ENCODE results near the gene ZMYM1.
"Not testable (repeated sequence)": the region's sequence is repeated elsewhere in the genome, so short reads cannot be mapped to it uniquely, and the experiment has no call there.

ZMYM1 gene

DNA sequence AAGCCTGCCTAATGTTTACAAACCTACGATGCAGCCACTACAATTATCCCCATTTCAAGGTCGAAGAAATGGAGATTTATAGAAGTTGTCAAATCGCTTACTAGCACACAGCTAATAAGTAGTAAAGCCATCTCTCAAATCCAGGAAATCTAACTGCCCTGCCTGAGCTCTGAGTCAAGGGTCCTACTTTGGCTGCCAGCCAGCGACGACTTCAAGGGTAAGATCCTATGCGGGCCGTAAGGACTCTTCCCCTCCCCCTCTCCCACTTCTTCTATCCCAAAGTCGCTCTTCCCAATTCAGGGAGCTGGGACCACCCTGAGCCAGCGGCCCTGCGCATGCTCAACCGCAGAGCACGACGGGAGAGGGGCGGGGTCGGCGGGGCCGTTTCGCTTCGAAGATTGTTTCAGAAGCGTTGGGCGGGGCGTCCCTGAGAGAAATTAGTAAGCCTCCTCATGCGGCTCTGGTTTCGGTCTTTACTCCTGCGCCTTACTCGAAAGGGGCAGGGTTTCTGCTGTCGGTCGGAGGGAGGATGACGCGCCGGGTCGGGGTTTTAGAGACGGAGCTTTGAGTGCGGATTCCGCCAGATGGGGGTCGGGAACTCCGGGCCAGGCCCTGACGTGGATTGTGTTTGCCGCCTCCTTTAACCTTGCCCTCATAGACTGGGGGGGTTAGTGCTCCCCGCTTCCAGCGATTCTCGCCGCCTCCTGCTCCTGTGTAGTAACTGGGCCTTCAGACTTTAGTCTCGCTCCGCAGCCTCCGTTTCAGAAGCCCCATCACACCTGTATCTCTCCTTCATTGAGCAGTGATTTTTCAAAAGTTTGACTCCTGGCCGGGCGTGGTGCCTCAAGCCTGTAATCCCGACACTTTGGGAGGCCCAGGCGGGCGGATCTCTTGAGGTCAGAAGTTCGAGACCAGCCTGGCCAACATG lies at the start of gene ZMYM1:
Gene ZMYM1, plus strand, starts transcription at position 383 of the 928 bp plus-strand sequence. CDS start 14,603 bp downstream, outside the sequence.
- peak; percentile 92 for DNase-seq (ENCODE audit: low spot score)

DNA sequence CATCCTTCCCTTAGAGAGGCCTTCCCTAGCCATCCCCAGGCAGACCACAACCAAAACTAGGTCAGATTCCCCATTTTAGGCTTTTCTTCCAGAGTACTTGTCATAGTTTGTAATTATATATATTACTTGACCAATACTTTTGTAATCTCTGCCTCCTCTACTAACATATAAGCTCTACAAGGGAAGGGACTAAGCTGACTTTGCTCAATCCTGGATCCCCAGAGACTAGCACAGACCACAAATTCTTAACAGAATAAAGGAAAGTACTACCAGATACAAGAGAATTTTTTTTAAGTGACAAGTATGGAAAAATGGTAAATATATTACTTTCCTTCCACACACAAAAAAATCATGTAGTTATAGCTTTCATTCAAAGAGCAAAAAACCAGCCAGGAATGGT lies 49.4 kb upstream of the ZMYM1 start:
- no peak for DNase-seq (ENCODE audit: low spot score)

DNA sequence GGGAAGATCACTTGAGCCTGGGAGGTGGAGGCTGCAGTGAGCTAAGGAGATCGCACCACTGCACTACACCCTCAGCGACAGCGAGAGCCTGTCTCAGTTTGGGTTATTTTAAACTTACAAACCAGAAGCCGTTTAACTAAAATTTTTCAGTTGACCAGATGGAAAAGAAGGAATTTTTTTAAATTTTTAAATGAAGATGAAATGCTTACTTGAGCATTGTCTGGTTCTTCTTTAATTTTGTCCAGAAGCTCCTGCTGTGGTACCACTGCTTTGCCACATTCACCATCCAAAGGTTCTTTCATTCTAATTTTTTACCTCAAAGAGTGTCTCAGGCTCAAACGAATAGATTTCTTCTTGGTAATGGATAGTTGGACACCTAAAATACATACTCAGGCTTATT lies 48.8 kb upstream of the ZMYM1 start:
- DNase-seq (ENCODE audit: low spot score), result no peak

DNA sequence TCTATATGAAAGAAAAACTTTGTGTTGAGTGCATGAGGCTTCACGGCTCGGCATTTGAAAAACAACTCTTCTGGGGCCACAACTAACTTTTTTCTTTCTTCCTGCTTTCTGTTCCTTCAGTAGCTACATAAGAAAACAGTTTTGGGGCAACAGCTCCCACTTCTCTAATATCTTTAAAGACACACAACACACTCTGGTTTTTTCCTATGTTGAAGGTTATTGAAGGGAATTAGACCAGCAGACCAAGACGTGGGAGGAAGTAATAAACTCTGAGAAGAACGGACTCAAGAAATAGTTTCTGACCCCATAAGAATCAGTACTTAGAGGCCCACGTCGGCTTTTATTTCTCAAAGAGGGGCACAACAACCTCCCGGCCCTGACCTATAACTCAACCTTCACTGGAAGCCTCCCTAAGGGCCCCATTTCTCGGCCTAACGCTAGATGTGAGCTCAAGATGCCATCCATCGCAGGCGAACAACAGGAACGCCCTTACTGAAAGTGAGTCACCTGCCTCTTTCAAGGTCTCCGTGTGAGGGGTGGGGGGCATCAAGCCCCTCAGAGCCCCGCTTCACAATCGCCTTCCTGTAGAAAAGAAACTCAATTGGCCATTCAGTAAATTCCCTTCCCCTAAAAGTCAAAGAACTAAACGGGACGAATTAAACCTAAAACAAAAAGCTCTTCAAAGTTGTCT lies 48.3 kb upstream of the ZMYM1 start:
- no peak for DNase-seq (ENCODE audit: low spot score)

DNA sequence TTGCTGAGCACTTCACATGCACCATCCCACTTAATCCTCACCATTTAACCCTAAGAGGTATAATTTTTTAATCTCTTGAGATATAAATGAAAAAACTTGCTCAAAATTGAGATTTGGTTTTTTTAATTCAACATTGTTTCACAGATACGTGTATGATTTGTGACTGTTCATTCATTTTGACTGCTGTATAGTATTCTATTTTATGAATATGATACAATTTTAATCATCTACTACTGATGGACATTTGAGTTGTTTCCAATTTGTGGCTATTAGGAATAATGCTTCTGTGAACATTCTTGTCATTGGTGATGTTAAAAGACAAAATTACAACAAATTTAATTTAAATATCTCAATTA lies 46.8 kb upstream of the ZMYM1 start:
- no peak for DNase-seq (ENCODE audit: low spot score)

DNA sequence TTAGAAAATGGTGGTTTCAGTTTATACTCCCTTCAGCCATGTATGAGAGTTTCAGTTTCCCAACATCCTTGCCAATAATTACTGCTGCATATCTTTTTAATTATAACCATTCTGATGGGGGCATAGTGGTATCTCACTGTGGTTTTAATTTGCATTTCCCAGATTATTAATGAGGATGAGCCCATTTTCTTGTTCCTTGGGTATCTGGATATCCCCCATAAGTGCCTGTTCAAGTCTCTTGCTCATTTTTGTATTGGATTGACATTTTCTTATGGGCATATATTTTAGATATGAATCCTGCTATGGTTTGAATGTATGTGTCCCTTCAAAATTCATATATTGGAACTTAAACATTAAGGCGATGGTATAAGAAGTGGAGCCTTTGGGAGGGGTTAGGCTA lies 45.8 kb upstream of the ZMYM1 start:
- no peak for DNase-seq (ENCODE audit: low spot score)

DNA sequence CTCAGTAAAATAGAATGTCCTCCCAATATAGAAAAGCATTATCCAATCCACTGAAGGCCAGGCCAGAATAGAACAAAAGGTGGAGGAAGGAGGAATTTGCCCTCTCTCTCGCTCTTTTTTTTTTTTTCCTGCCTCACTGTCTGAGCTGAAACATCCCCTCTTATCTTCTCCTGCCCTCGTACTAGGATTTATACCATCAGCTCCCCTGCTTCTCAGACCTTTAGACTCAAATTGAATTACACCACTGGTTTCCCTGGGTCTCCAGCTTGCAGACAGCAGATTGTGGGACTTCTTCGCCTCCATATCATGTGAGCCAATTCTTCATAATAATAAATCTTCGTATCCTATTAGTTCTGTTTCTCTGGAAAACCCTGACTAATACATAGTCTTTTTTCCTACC lies 42.6 kb upstream of the ZMYM1 start:
- DNase-seq (ENCODE audit: low spot score), result no peak

DNA sequence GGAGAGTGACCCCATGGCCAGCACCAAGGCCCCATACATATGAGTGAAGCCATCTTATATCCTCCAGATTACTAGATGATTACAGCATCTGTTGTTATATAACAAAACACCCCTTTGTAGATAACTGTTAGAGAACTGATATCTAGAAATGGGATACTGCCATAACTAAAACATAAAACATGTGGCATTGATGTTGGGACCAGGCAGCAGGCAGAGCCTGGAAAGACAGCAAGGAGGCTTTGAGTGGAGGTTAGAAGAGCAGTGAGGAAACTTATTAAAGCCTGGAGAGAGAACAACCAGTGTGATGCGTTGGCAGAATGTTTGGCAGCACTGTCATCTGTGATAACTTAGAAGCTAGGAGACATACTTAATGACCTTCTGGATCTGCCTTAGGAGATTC lies 42.0 kb upstream of the ZMYM1 start:
- DNase-seq (ENCODE audit: low spot score), result no peak

DNA sequence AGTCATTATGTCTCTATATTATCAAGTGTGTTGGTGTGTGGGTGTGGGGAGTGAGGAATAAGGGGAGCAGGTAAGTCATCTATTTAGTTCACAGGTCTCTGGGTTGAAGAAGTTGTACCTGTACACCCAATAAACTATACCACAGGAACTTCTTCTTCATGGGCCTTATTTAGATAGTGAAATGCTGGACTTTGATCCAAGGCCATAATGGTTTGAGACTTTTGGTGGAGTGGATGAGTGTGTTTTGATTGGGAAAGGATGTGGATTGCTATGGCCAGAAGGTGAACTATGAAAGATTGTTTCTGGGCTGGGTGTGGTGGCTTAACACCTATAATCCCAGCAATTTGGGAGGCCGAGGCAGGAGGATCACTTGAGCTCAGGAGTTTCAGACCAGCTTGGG lies 40.5 kb upstream of the ZMYM1 start:
- no peak for DNase-seq (ENCODE audit: low spot score)

DNA sequence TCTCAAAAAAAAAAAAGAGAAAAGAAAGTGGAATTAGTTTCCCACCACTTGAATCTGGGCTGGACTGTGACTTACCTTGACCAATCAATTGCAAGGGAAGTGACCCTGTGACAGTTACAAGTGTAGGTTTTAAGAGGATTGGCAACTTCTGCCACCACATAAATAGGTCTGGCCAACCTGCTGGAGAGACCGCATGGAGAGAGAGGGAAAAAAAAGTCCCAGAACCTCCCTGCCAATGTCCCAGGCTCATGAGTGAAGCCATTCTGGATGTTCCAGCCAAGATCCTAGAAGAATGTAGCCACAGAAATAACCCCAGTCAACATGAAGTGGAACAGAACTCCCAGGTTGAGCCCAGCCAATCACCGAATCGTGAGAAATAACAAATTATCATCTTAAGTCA lies 35.7 kb upstream of the ZMYM1 start:
- DNase-seq (ENCODE audit: low spot score), result no peak

DNA sequence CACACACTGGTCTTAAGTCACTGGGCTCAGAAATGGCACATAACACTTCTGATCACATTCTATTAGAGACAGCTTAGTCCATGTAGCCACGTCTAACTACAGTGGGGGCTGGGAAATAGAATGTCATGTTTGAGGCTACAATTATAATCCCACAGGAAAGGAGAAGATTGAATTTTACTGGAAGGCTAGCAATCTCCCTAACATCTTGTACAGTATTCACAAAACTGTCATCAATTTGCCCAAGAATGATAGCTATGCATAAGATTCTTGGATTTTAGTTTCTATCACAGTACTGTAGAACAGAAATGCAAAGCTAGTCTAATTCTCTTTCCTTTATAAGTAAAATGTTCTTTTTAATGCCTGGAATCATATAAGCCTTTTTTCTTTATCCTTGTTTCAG lies 34.8 kb upstream of the ZMYM1 start:
- no peak for DNase-seq (ENCODE audit: low spot score)

DNA sequence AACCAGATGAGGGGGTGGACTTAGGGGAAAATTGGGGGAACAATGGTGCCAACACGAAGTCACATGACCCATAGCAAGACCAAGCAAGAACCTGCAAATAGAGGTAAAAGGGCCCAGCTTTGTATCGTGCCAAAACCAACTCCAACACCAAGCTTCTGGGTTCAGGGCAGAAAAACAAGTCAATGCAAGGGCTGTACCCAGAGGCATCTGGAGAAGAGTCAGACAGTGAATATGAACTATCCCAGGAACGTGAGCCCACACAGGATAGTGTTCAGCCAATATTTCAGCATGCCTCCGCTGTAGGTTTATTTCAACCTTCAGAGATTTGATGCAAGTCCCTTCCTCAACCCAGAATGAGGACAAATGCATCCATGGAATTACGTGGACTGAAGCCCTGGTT lies 32.5 kb upstream of the ZMYM1 start:
- no peak for DNase-seq (ENCODE audit: low spot score)

DNA sequence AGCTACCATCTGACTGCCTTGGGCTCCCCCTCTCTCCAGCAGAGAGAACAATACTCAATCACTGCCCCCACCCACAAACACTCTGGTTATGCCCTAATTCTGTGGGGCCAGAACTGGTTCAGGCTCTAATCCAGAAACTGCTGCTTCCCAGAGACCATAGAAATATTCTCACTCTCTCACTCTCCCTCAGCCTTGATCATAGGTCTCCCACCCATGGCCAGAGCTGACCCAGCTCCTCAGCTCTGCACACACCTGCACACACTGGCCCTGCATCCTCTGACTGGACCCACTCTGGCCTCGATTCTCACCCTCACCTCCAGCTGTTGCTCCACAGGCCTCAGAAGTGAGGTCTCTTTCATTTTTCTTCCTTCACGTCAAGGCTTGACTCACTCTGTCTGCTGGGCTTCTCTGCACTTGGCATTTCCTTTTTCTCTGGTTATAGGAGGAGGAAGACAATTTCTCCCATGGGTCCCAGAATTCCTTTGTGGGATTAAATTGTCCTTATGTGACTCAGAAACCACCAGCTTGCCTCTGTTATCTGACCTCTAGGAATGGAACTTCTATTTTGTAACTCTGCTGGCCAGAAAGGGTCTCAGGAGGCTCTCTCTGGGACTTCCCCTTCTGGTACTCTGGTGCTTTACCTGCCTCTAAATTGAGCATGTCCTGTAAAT lies 31.9 kb upstream of the ZMYM1 start:
- DNase-seq (ENCODE audit: low spot score), result no peak

DNA sequence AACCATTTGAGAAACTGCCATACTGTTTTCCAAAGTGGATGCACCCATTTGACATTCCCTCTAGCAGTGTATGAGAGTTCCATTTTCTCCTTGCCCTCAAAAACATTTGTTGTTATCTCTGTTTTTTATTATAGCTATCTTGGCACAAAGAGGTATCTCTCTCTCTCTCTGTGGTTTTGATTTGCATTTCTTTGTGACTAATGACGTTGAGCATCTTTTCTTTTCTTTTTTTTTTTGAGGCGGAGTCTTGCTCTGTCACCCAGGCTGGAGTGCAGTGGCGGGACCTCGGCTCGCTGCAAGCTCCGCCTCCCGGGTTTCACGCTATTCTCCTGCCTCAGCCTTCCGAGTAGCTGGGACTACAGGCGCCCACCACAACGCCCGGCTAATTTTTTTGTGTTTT lies 30.1 kb upstream of the ZMYM1 start:
- DNase-seq (ENCODE audit: low spot score), result no peak

DNA sequence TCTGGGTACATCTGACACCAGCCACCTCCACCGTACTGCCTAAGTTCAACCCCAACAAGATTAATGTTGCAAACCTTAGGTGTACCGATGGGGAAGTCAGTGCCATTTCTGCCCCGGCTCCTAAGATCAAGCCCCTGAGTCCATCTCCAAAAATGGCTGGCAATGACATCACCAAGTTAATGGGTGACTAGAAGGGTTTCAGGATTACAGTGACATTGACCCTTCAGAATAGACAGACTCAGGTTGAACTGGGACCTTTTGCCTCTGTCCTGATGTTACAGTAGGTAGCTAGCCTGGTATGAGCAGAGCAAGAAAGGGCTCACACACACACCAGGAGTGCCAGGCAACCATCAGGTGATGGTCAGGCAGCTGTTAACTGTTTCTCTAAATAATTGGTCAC lies 25.8 kb upstream of the ZMYM1 start:
- no peak for DNase-seq (ENCODE audit: low spot score)

DNA sequence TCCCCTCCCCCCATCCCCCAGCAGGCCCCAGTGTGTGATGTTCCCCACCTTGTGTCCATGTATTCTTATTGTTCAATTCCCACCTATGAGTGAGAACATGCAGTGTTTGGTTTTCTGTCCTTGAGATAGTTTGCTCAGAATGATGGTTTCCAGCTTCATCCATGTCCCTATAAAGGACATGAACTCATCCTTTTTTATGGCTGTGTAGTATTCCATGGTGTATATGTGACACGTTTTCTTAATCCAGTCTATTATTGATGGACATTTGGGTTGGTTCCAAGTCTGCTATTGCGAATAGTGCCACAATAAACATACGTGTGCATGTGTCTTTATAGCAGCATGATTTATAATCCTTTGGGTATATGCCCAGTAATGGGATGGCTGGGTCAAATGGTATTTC lies 24.9 kb upstream of the ZMYM1 start:
- DNase-seq (ENCODE audit: low spot score), result not testable (repeated sequence)

DNA sequence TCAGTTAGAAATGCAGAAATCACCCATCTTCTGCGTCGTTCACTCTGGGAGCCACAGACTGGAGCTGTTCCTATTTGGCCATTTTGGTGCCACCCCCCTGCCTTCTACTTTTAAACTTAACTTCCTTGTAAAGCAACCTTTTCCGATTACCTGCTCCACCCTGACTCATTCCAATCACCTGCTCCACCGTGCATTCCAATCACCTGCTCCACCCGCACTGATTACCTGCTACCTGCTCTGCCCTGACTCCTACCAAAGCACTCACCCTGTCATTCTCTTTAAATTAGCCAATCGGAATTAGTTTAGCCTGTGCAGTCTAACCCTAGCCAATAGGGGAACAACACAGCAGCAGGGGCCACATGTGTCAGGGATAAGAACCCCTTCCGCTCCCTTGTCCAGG lies 20.9 kb upstream of the ZMYM1 start:
- DNase-seq (ENCODE audit: low spot score), result not testable (repeated sequence)

DNA sequence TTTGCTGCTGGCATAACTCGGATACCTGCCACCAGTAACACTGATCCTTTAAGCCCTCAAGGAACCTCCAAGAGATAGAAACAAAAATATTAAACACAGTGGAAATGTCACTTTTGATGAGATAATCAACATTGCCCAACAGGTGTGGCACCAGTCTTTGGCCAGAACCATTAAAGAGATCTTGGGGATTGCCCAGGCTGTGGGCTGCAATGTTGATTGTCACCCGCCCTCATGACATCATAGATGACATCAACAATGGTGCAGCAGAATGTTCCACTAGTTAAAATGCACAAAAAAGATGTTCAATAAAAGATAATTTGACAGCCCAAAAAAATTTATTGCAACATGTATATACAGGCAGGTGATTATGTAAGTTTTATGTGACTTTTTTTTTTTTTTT lies 20.2 kb upstream of the ZMYM1 start:
- DNase-seq (ENCODE audit: low spot score), result no peak

DNA sequence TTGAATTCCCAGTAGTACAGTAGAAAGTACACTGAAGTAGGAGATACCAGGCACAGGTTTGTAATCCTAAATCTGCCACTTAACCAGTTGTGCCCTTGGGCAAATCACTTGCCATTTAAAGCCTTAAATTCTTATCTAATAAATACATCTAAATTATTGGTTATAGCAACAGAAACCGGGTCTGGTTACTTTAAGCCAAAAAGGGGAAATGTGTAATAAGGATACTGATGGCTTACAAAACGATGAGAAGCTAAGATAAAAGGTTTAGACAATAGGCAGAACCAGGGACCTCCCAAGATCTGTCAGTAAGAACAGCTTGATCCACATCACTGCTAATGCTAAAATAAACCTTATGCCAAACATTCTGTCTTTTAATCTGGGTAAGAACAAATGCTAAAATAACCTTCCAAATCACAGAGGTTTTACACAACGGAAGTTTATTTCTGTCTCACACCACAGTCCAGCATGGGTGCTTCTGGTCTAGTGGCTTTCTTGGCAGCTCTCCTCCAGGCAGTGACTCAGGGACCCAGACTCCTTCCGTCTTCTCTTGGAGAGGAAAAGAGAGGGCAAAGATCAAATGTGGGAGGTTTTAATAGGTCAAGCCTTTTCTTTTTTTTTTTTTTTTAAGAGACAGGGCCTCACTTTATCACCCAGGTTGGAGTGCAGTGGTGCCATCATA lies 16.5 kb upstream of the ZMYM1 start:
- no peak for DNase-seq (ENCODE audit: low spot score)

DNA sequence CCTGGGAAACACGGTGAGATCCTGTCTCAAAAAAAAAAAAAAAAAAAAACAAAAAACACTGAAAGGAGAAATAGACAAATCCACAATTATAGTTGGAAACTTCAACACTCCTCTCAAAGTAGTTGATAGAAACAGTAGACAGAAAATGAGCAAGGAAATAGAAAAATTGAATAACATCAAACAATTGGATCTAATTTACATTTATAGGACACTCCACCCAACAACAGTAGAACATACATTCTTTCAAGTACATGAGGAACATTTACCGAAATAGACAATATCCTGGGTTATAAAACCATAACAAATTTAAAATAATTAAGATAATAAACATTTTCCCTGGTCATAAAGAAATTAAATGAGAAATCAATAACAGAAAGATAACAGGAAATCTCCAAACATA lies 14.9 kb upstream of the ZMYM1 start:
- no peak for DNase-seq (ENCODE audit: low spot score)

DNA sequence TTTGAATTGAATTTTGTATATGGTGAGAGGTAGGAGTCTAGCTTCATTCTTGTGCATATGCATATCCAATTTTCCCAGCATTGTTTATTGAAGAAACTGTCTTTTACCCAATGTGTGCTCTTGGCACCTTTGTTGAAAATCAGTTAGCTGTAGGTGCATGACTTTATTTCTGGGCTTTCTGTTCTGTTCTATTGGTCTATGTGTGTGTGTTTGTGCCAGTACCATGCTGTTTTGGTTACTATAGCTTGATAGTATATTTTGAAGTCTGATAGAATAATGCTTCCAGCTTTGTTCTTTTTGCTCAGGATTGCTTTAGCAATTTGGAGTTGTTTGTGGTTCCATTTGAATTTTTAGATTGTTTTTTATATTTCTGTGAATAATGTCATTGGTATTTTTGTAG lies 9.4 kb upstream of the ZMYM1 start:
- no peak for DNase-seq (ENCODE audit: low spot score)

DNA sequence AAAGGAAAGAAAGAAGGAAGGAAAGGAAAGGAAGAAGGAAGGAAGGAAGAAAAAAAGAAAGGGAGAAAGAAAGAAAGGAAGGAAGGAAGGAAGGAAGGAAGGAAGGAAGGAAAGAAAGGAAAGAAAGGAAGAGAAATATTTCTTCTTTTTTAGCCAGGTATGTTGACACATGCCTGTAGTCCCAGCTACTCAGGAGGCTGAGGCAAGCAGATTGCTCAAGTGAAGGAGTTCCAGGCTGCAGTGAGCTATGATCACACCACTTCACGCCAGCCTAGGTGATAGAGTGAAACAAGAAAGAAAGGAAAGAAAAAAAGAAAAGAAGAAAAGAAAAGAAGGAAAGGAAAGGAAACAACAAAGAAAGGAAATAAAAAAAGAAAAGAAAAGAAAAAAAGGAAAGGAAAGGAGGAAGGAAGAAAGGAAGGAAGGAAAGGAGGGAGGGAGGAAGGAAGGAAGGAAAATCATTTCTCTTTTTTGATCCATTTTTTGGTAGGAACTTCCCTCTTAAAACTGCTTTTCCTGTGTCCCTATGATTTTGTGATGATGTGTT lies 5.8 kb upstream of the ZMYM1 start:
- no peak for DNase-seq (ENCODE audit: low spot score)
